MCF 10A (cell line): ENCODE data around the gene GPD1L. TPM values are rescaled to one million over a fixed set of nuclear protein-coding genes. Genes with fewer than 3 reads are reported as not detected.

Experiments used
- BruUV-seq: library from RNA; stranded (reverse); fragments of 400-500 nt; replicated peaks from 2 replicates; lab custom pipeline; 2021; lab: Mats Ljungman, UMichigan
- CTCF ChIA-PET: fragments of 300-600 bp; sonication (Branson Sonifier 250); formaldehyde crosslinking; extraction: SDS; loops from one replicate; lab custom pipeline; 2021; ENCODE audit warnings: antibody characterized with exemption, inconsistent platforms; lab: Yijun Ruan, JAX
- POLR2A ChIA-PET: fragments of 300-600, 350-650 bp; sonication (Branson Sonifier 250); formaldehyde crosslinking; extraction: SDS; loops from one replicate; lab custom pipeline; 2020; ENCODE audit warnings: antibody characterized with exemption, inconsistent platforms; lab: Yijun Ruan, JAX
- DNase-seq: peaks from one replicate; pipeline ENCODE4 v3.0.0-alpha.2; 2018; ENCODE audit not compliant: unreplicated experiment
- H3K27ac Mint-ChIP-seq: one replicate; pipeline ENCODE4 v1.8.0; 2022; ENCODE audit warnings: mild to moderate bottlenecking, low read depth, mixed read lengths; ENCODE audit not compliant: unreplicated experiment
- H3K27me3 Mint-ChIP-seq: one replicate; pipeline ENCODE4 v1.8.0; 2022; ENCODE audit warnings: mixed read lengths; ENCODE audit not compliant: insufficient read depth, unreplicated experiment
- H3K36me3 Mint-ChIP-seq: one replicate; pipeline ENCODE4 v1.8.0; 2022; ENCODE audit warnings: mild to moderate bottlenecking, moderate library complexity, mixed read lengths; ENCODE audit not compliant: insufficient read depth, unreplicated experiment
- H3K4me1 Mint-ChIP-seq: one replicate; pipeline ENCODE4 v1.8.0; 2022; ENCODE audit warnings: mixed read lengths; ENCODE audit not compliant: insufficient read depth, unreplicated experiment
- H3K4me3 Mint-ChIP-seq: one replicate; pipeline ENCODE4 v1.8.0; 2022; ENCODE audit warnings: mild to moderate bottlenecking, moderate library complexity, mixed read lengths; ENCODE audit not compliant: unreplicated experiment
- H3K9me3 Mint-ChIP-seq: one replicate; pipeline ENCODE4 v1.8.0; 2022; ENCODE audit warnings: mixed read lengths; ENCODE audit not compliant: unreplicated experiment
- intact Hi-C: fragments of 100-400 bp; cut with micrococcal nuclease; formaldehyde crosslinking; loops from 2 replicates; pipeline ENCODE4 v1.14.1; 2022
- total RNA-seq: library from RNA; stranded (reverse); gene quantifications from 2 replicates; pipeline ENCODE4 v1.2.3, GENCODE V29; 2022
- TF ChIP-seq, protein P1 (sequence below): fragments of 200-600 bp; IDR thresholded peaks from one replicate; pipeline ENCODE4 v1.8.0; 2022; ENCODE audit warnings: antibody characterized with exemption, mild to moderate bottlenecking; ENCODE audit not compliant: unreplicated experiment

GPD1L gene
- total RNA-seq, 1 experiment from 2014 or later = 9.7 TPM

DNA sequence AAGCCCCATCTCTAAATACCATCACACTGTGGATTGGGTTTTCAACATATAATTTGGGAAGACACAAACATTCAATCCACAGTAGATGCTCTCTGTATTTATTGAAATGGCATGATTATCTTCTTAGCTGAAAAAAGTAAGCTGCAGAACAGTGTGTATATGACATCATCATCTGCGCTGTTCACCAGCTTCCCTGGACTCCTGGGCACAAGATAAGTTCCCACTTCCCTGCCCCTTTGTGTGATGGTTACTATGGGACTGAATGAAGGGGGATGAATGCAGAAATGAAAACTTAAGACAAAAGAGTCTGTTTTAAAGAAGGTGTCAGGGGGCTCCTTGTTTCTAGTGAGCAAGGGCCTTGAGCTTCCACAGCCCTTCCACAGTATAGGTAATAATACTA is 20.0 kb upstream of the GPD1L start:
- TF ChIP-seq, protein P1, sequence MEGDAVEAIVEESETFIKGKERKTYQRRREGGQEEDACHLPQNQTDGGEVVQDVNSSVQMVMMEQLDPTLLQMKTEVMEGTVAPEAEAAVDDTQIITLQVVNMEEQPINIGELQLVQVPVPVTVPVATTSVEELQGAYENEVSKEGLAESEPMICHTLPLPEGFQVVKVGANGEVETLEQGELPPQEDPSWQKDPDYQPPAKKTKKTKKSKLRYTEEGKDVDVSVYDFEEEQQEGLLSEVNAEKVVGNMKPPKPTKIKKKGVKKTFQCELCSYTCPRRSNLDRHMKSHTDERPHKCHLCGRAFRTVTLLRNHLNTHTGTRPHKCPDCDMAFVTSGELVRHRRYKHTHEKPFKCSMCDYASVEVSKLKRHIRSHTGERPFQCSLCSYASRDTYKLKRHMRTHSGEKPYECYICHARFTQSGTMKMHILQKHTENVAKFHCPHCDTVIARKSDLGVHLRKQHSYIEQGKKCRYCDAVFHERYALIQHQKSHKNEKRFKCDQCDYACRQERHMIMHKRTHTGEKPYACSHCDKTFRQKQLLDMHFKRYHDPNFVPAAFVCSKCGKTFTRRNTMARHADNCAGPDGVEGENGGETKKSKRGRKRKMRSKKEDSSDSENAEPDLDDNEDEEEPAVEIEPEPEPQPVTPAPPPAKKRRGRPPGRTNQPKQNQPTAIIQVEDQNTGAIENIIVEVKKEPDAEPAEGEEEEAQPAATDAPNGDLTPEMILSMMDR = no peak
- H3K27me3 Mint-ChIP-seq = peaks cover 18% of the 10 kb centered on the region
- ChIA-PET CTCF (no interaction called here), POLR2A (no interaction called here)
- H3K4me3 Mint-ChIP-seq = no peak overlapping the region
- H3K27ac Mint-ChIP-seq = no peak overlapping the region
- no peak for DNase-seq
- intact Hi-C loops = no loop called here
- no peaks in the 10 kb centered on the region for H3K9me3 Mint-ChIP-seq
- H3K36me3 Mint-ChIP-seq = no peaks in the 10 kb centered on the region
- BruUV-seq = no TSS peak
- no peaks in the 10 kb centered on the region for H3K4me1 Mint-ChIP-seq

DNA sequence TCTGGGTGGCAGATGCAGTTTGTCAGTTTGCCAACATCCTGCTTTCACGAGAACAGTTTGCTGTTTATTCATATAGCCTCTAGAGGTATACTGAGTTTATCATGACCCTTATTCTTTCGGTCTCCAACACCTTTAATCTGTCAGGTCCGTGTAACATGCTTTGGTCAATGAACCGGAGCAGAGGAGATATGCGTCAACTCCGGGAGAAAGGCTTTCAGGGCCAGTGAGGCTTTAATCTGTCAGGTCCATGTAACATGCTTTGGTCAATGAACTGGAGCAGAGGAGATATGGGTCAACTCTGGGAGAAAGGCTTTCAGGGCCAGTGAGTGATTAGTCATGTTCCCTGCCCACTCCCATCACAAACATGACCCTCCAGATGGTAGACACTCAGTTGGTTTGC is 16.9 kb upstream of the GPD1L start:
- peaks cover 29% of the 10 kb centered on the region for H3K27me3 Mint-ChIP-seq
- no peak overlapping the region for H3K27ac Mint-ChIP-seq
- TF ChIP-seq, protein P1 = no peak
- peaks cover 7% of the 10 kb centered on the region for H3K36me3 Mint-ChIP-seq
- H3K4me1 Mint-ChIP-seq = no peaks in the 10 kb centered on the region
- BruUV-seq = no TSS peak
- DNase-seq = no peak
- POLR2A ChIA-PET = no interaction called here
- H3K9me3 Mint-ChIP-seq = peaks cover 7% of the 10 kb centered on the region
- intact Hi-C loops = no loop called here
- no peak overlapping the region for H3K4me3 Mint-ChIP-seq
- CTCF ChIA-PET = no interaction called here

DNA sequence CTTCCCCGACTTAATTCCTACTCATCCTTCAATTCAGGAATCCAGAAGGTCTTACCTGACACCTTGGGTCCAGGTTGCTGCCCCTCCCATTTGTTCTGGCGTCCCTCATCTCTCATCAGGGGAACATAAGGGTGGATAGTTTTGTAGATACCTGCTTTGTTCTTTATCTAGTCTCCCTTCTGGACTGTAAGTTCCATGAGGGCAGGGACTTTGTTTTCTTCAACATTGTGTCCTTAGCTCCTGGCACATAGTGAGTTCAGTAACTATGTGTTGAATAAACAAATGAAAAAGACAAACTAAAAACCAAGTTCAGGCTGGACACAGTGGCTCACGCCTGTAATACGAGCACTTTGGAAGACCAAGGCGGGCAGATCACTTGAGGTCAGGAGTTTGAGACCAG is 13.2 kb upstream of the GPD1L start:
- POLR2A ChIA-PET = interaction anchor here (1.2 kb wide), 1 partner anchor 36 kb away, joined by 3 read pairs; no protein-coding TSS in a partner anchor
- CTCF ChIA-PET = no interaction called here
- H3K36me3 Mint-ChIP-seq = peaks cover 7% of the 10 kb centered on the region
- BruUV-seq = no TSS peak
- TF ChIP-seq, protein P1 = no peak
- H3K27ac Mint-ChIP-seq = no peak overlapping the region
- H3K27me3 Mint-ChIP-seq = peaks cover 35% of the 10 kb centered on the region
- no peaks in the 10 kb centered on the region for H3K4me1 Mint-ChIP-seq
- intact Hi-C loops = no loop called here
- peaks cover 7% of the 10 kb centered on the region for H3K9me3 Mint-ChIP-seq
- DNase-seq = no peak
- no peak overlapping the region for H3K4me3 Mint-ChIP-seq

DNA sequence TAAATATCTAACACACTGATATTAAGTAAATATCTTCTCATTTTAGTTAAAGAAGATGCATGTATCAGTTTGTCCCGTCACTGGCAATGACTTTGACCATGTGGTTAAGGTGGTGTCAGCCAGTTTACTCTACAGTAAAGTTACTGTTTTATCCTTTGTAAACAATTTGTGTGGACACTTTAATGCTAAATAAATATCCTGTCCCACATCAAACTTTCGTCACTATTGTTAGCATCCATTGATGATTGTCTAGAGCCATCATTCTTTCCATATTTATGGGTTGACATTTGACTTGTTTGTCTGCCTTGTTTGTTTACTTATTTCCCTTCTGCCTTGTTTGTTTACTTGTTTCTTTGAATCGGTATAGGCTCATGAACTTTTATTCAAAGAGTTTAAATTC is 11.0 kb upstream of the GPD1L start:
- POLR2A ChIA-PET = no interaction called here
- BruUV-seq = no TSS peak
- no peak for DNase-seq
- CTCF ChIA-PET = no interaction called here
- intact Hi-C loops = no loop called here
- Mint-ChIP-seq H3K9me3 (peaks cover 21% of the 10 kb centered on the region), H3K4me3 (no peak overlapping the region), H3K27me3 (peaks cover 46% of the 10 kb centered on the region), H3K4me1 (no peaks in the 10 kb centered on the region), H3K36me3 (peaks cover 7% of the 10 kb centered on the region), H3K27ac (no peak overlapping the region)
- TF ChIP-seq, protein P1 = no peak
